GM21390 (cell line): Measurements from ENCODE around the gene LYST.
"Not testable (repeated sequence)": the region's sequence is repeated elsewhere in the genome, so short reads cannot be mapped to it uniquely, and the experiment has no call there.

Source experiments
- ATAC-seq: cut with Tn5 transposase; IDR thresholded peaks from one replicate; pipeline ENCODE4 v1.9.1; 2021; ENCODE audit not compliant: unreplicated experiment

LYST gene

DNA sequence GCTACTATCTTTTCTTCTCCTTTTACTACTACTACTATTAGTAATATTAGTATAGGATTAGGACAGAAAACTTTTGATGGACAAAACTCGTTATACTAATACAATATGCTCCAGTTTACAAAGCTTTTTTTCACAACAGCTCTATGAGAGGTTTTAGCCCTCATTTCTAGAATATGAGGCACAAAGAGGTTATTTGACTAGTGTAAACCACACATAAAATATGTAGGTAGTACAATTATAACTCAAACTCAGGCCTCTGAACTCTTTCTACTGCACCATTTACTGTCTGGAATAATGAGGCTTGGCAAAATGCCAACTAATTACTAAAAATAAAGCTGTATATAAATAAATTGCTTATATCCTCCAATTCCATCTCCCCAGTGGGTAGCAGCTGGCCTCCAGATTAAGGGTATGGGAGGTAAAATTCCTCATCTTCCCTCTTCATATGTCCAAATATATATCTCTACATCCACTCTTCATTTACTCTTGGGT, 99.9 kb downstream of the LYST start:
- ATAC-seq: no peak

DNA sequence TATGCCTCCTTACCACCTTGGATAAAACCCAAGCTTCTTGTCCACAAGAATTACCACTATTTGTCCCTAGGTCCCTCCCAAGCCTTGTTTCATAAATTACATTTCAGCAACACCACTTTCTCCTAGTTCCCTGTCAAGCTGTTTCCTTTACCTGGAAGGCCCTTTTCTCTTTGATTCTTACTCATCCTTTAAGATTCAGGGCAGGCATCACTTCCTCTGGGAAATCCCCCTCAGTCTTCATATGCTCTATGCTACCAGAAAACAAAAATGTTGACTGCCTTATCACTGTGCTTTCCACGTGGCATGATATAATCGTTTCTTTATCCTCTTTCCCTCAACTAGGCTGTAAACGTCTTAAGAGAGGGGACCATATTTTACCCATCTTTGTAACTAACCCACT, 102.7 kb downstream of the LYST start:
- ATAC-seq: no peak

DNA sequence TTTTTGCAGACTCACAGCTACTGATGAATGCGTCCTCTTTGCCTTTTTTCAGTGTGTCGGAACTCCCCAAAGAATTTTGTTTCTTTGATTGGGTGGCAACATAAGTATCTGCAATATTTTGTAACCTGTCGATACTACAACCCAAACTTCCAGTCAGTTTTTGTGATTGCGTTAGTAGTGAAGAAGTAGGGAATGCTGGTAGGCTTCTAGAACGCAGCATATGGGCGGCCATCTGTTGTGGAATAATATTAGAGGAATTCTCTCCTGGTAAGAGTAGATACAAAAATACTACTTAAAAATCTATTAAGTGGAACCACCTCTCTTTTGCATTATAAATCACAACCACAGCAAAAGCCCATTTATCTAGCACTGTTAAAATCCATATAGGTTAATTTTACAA, 107.4 kb downstream of the LYST start:
- no peak for ATAC-seq

DNA sequence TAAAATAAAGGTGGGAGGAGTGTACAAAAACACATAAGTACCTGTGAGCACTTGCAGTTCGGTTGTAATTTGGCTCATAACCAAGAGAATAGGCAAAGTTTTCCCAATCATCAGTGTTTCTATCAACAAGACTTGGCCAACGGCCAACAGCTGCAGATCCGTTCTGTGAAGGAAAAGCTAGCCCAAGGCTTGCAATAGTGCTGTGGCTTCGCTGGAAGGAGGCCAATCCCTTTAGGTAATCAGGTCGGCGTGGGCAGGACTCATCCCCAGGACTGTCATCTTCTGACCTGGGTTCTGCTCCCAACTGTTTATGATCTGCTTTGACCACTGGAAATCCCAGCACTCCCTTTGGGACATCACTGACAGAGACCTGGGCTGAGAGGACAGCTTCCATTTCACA, 107.8 kb downstream of the LYST start:
- ATAC-seq: no peak

DNA sequence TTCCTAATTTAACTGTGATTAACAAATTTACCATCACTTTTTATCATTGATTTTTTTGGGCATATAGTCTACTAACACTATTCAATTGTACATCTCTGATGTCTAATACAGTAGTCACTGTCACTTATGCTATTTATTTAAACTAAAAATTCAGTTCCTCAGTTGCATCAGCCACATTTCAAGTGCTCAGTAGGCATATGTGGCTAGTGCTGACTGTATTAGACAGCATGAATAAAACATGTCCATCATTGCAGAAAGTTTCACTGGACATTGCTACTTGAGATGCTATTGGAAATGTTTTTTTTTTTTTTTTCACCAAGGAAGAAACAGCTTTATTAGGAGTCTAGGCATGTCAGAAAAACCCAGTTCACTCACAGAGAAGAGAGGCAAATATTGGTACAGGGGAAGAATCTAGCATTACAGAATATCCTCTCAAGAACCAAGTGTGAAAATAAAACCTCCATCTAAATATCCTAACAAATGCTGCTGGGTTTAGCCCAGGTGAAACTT, 109.1 kb downstream of the LYST start:
- no peak for ATAC-seq

DNA sequence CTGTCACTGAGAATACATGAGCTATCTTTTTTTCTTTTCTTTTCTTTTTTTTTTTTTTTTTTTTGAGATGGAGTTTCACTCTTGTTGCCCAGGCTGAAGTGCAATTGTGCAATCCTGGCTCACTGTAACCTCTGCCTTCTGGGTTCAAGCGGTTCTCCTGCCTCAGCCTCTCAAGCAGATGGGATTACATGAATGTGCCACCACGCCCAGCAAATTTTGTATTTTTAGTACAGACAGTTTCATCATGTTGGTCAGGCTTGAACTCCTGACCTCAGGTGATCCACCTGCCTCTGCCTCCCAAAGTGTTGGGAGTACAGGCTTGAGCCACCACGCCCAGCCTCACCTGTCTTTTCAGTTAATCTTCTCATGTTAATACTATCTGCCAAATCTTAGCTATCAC, 112.5 kb downstream of the LYST start:
- ATAC-seq: not testable (repeated sequence)

DNA sequence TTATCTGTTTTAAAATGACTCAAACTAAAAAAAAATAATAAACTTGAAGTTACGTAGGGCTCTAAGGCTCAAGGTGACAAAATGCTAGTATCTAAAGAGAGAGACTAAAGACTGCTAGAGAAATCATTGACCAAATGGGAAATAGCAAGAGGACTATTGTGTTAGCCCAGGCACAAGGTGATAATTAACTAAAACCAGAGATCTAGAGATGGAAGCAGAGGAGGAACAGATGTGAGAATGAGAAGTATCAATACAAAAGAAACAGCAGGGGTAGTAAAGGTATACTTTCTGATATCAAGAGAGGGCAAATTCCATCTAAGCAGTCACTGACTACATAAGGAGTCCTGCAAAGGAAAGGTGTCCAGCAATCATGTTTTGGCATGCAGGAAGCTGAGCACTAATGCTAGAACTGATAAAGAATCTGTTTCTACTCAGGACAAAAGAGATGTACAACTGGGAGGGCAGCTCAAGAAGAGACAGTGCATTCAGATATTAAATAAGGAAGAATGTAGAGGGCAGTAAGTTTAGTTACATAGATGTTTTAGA, 116.9 kb downstream of the LYST start:
- no peak for ATAC-seq

DNA sequence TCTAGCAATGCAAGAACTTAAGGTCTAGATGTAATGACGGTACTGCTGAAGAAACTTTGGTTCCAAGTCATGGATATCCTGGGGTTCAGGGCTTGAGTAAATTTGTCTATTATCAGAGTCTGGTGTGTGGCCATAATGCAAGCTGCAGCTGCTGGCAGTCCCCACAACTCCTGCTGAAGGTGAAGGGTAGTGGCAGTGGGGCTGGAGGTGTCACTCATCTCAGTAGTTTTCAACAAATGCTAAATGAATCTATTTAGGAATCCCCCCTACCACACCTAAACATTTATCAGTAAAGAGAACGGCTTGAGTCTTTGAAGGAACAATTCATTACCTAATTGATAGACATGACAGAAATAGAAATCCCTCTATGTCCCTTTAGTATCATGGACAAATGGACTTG, 118.0 kb downstream of the LYST start:
- ATAC-seq: no peak

DNA sequence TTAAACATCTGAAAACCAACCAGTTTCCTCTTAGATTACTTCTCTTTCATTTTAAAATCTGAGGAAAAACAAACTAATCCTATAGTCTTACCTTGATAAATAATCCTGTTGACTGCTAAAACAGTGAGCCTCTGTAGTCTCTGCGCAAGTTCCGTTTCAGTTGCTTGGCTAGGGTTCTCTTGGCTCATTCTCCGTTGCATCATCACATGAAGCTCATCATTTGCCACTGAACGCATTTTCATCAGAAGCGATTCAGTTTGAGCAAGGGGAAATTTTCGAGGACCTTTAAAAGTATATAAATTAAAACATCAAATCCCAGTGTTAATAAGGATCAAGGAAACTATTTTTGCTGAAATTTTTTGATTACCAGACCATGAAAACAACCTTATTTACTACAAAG, 120.5 kb downstream of the LYST start:
- ATAC-seq: no peak

DNA sequence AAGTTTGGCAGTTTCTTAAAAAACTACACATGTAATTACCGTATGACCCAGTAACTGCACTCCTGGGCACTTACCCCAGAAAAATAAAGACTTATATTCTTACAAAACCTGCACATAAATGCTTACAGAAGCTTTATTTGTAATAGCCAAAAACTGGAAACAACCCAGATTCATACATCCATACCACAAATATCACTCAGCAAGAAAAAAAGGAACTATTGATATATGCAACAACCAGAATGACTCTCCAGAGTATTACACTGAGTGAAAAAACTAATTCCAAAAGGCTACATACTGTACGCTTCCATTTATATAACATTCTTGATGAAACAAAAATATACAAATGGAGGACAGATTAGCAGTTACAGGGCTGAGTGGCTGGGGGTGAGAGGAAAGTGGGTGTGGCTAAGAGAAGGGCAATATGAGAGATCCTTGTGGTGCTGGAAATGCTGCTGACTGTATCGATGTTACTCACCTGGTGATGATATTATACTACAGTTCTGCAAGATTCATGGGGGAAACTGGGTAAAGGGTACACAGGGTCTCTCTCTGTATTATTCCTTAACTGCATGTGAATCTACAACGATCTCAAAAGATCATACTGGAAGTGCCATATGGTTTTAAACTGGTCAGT, 121.1 kb downstream of the LYST start:
- no peak for ATAC-seq

DNA sequence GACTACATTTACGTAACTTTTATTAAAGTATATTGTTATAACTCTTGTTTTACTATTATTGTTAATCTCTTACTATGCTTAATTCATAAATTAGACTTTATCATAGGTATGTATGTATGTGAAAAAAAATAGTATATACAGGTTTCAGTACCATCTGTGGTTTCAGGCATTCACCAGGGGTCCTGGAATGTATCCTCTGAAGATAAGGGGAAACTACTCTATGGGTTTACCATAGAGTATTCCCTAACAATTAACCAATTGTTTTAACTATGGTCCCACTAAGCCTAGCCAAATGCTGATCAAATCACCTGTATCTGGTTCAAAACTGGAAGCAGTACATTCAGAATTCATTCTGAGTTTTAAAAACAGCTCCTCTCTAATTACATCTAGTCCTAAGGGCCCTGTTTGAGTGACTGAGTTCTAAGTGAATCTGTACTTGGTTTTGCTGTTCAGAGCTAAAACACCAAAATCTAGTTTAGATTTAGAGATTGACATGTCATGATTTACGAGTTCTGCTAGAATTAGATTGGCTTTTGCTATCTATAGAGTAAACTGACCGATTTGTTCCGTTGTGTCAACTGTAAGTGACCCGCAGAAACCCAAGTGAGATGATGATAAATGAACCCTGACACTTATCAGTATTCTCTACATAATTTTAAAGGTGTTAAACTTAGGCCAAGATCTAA, 123.6 kb downstream of the LYST start:
- no peak for ATAC-seq

DNA sequence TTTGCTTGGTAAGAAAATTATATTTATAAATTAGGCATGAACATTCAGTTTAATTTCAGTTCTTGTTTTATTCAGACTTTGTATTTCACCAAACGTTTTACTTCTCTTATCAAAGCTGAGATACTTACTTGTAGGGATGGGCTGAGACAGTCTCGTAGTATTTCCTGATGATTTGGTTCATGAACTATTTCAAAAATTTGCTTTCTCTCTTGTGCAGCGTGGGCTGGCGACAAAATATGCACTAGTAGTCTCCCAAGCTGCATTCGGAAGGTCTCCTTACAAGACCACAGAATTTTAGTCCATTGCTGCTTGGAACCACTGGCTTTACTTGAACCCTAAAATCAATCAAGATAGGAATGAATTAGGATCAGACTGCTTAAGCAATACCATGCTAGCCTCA, 125.4 kb downstream of the LYST start:
- no peak for ATAC-seq

DNA sequence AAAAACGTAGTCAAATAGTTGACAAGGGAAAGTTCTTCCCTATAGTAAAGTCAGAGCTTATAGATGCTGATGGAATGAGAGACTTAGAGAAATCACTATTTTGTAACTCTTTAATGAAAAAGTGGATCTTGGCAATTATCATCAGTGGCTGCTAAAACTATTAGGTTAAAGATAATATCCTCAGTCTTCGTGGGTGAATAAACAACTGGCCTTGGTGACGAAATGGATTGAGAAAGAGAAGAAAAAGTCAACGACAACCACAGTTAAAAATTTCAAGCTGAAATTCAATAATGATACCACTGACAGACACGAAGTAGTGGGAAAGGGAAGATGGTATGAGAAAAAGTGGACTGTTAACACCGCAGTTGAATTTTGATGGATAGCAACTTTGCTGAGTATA, 127.1 kb downstream of the LYST start:
- ATAC-seq: no peak

DNA sequence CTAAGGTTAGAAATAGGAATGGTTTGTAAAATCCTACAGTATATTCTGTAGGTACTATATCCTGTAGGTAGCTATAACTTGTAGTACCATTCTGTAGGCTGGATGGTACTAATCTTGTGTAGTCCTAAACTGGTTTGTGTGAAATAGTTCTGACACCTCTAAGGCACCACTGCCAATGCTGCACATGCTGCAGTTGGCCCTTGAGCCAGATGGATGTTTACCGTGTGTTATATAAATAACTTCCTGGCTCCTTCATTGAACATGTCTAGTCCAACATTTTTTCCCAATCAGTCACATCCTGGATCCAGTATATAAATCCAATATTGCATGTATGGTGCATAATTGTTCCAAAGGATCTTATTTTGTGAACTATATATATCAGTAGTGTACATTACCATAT, 127.6 kb downstream of the LYST start:
- no peak for ATAC-seq

DNA sequence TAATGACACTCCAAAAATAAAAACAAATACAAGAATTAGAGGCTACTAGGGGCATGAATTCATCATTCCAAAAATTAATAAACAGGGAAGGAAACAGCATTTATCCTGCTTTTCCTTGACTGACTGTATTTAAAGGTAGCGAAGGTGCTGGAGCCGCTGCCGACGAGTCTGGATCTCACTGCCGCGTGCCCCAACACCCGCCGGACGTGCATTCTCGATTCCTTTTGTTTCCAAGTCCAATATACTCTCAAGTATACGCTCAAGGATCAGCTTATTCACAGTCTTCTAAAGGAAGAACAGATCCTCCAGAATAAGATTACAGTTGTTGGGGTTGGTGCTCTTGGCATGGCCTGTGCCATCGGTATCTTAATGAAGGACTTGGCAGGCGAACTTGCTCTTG, 129.0 kb downstream of the LYST start:
- no peak for ATAC-seq

DNA sequence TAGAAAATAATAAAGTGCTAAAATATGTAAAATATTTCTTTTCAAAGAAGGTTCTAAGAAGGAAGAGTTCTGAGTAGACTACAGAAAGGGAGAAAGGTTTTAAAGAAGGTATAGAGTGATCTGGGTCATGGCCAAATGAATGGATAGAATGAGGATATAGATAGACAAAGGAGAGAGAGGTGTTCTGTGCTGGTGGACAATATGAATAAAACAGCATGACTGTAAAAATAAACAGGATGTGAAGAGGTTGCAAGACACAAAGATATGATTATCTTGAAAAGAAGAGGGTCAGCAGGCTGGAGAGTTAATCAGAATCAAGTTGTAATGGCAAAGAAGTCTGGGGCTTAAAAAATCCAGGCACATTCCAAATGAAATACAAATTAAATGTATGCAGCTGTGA, 130.4 kb downstream of the LYST start:
- ATAC-seq: no peak

DNA sequence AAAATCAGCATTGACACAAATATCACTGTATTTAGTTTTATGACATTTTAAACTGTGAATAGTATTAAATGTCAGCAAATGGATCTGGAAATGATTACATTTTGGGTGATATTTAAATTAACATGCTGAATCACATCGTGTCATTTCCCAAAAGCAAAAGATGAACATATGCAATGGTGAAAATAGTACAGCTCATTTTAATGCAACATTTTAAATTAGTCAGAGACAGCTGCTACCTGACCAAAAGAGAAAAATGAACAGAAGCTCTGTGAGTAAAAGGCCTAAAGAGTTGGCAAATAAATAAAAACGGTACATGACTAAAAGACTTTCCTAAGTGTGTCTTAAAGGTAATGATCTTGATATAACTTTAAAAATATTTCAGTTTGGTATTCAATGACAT, 131.1 kb downstream of the LYST start:
- no peak for ATAC-seq

DNA sequence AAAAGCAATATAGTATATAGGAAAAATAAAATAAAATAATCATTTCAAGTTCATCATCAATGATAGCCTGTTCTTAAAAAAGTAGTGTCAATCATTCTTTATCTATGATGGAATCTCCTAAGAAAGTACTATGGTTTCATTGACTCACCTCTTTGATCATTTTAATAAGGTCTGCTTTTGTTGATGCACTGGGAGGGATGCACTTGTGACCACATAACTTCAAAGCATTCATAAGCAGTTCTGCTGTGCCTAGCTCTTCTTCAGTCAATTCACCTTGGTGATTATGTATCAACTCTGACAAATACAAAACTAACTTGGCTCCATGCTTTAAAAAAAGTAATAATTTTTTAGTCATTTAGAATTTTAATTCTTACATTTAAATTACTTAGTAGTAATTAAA, 132.4 kb downstream of the LYST start:
- ATAC-seq: no peak

DNA sequence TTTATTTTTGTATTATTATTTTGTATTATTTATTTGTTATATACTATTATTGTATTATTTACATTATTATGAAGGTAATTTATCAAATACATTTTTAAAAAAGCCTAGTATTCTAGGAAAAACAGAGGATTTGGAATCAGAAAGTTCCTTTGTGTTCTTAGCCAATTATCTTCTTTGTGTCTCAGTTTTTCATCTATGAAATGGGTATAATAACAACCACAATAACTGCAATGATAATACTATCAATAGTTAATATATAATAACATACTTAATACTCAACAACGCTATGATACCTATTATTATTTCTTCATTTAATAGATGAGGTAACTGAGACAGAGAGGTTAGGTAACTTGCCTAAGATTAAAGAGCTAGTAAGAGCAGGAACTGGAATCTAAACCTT, 136.7 kb downstream of the LYST start:
- ATAC-seq: no peak

DNA sequence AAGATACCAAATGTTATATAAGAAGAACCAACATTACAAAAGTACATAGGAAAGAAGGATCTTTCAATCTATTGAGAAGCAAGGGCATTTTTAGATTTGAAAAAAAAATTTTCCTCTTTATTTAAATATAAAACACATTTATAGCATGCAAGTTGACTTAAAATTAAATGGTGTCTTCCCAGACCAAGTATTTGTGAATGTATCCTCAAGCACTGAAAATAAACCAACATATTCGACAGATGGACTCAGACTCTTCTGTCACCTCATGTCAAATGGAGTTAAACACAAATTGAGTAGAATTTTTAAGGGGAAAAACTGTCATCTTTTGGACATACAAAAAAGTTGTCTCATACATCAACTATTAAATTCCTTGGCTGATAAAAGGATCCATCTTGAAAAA, 140.1 kb downstream of the LYST start:
- no peak for ATAC-seq

DNA sequence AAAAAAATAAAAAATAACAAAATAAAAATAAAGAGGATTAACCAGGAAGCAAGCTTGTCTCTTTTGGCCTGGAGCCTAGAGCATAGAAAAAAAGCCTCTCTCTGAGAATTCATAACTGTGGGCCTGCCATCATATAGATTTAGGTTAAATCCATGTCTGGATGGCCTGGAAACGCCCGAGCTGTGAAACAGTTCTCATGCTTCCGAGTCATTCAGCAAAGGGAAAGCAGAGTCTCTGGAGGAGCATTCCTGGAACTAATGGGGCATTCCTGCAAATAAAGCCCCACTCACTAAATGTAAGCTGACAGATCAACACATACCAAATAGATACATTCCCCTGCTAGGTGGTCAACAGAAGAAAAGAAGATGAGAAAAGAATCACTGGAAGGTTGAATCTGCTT, 141.3 kb downstream of the LYST start:
- ATAC-seq: no peak

DNA sequence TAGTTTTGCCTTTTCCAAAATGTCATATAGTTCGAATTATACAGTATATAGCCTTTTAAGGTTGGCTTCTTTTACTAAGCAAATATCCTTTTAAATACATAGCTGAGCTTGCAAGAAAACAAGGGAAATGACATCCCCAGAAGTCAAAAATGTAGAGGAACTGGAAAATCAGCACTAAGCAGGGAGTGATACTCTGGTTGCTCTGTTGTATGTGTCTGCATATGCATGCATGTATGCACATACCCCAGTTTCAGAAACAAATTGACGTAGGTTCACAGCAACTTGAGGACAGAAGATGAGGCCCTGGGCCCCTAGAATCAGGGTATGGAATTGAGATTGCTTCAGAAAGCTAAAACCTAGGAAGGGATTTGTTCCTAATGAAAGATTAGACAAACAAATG, 142.0 kb downstream of the LYST start:
- ATAC-seq: no peak
